NCI-H1417 treated with DMSO at 0.1 percent for 48 hours (cell line): Measurements from ENCODE around the gene ADGRB2.

Experiments
- DNase-seq: peaks from one replicate; lab custom pipeline; 2025; lab: John Stamatoyannopoulos, UW

ADGRB2 gene

GRCh38 chr1:31782421-31783410, 18.6 kb upstream of the ADGRB2 start:
- DNase-seq = no peak

- no peak for DNase-seq
These were observed 17.7 kb upstream of the ADGRB2 start for GRCh38 chr1:31781756-31782371.

DNA sequence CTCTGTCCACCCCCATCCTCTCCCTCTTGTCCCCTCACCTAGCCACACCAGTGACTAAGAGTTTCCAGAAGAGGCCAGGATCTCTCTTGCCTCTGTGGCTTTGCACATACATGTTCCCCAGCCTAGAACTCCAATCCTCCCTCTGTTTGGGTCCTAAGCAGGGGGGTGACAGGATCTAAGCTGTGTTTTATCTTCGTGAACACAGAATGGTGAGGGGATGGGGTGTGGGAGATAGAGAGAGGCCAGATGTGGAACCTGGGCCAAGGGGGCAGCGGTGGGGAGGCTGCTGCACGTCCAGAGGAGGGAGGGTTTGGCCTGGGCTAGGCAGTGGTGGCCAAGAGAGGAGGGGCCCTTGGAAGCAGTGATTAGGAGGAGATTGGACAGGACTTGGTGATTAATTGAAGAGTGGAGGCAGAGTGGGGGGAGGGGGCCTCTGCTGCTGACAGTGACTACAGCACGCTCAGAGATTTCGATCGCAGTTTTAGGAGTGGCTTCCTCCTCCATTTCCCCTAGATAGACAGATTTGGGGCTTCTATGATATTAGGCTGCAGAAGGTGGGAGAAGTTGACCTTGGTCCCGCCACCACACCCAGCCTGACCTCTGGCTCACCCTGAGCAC, 17.1 kb upstream of the ADGRB2 start:
- no peak for DNase-seq

DNA sequence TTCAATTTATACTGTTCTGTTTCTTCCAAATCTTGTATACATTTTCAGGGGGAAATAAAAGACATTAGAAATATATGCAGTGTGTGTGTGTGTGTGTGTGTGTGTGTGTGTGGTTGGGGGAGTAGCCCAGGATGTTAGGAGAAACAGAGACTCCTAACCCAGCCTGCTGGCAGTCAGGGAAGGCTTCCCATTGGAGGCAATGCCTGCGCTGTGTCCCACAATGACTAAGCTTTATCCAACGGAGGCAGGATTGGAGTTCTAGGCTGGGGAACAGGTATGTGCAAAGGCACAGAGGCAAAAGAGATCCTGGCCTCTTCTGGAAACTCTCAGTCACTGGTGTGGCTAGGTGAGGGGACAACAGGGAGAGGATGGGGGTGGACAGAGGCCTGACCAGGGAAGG, 16.5 kb upstream of the ADGRB2 start:
- no peak for DNase-seq

GRCh38 chr1:31779687-31780086, 15.5 kb upstream of the ADGRB2 start:
- DNase-seq = no peak

GRCh38 chr1:31778763-31779488, 14.8 kb upstream of the ADGRB2 start:
- DNase-seq = no peak

- DNase-seq = no peak
These were observed 12.4 kb upstream of the ADGRB2 start for GRCh38 chr1:31776516-31776915.

- DNase-seq = no peak
These were observed 11.9 kb upstream of the ADGRB2 start for GRCh38 chr1:31776032-31776431.

- DNase-seq = no peak
These were observed 11.3 kb upstream of the ADGRB2 start for GRCh38 chr1:31775210-31775999.

- no peak for DNase-seq
These were observed 10.4 kb upstream of the ADGRB2 start for GRCh38 chr1:31774495-31774894.

DNA sequence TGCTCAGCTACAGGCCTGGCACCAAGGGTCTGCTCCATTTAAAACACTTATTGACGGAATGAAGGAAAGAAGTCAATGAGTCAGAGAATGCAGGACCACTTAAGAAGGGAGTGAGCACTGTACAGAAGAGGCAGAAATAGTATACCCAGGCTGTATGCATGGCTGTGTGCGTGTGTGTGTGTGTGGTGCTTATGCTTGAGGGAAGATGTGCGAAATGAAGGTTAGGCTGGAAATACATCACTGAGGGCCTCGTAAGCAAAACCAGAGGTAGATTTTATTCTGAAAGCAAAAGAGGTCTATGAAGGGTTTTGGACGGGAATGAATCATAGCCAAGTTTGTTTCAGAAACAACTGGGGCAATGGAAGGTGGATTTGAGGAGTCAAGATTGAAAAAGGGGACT, 9.7 kb upstream of the ADGRB2 start:
- no peak for DNase-seq

- DNase-seq = no peak
These were observed 8.6 kb upstream of the ADGRB2 start for GRCh38 chr1:31772669-31773248.

DNA sequence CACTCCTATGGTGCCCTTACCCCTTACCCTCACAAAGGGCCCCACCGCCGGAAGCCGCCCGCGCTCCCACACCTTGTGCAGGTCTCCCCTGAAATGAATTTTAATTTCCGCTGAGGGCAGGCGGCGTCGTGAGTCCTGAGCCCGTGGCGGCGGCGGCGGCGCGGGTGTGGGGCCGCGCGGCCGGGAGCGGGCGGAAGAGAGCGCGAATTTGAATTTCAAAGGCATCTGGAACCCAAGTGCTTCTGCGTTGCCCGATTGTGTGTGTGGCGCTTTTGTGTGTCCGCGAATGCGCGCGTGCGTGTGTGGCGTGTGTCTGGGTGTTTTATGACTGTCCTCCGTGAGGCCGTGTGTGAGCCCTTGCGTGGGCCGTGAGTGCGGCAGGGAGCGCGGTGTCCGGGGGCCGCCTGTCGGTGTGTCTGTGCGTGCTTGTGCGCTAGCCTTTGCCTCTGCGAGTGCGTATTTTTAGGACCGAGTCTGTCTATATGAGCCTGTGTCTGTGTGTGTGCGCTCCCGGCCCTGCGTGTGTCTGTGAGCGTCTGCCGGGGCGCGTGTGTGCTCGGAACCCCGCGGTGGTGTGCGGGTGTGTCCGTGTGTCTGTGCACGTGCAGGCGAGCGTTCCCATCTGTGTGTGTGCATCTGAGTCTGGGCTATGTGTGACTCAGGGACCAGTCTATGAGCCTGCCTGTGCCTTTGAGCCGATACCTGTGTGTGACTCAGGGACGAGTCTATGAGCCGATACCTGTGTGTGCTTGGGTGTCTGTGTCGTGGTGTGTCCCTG, 7.9 kb upstream of the ADGRB2 start:
- DNase-seq = no peak

DNA sequence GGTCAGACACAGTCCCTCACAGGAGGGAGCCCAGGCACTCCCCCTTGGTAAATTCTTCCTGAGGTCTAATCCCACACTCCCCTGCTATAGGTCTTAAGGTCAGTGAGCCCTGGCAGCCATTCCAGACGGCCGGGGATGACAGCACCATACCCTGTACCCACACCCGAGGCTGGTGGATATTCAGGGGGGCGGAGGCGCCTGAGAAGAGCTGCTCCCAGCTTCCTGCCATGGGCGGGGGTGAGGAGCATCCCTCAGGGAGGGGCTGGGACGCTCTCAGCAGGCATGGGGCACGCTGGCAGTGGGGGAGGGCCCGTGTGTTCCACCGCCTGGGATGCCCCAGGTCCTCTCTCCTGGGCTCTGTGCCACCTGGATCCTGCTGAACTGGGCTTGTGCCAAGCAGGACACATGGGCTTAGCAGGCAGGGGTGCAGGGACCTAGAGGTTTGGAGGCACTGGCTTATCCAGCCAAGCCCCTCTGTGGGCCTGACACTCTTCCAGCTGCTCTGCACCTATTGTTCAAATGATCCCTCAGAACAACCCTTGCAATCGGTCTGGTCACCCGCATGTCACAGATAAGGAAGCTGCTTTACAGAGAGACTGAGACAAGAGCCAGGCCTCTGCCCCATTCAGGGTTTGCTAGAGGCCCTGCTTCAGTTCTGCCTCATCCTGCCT, 5.7 kb upstream of the ADGRB2 start:
- DNase-seq = no peak

DNA sequence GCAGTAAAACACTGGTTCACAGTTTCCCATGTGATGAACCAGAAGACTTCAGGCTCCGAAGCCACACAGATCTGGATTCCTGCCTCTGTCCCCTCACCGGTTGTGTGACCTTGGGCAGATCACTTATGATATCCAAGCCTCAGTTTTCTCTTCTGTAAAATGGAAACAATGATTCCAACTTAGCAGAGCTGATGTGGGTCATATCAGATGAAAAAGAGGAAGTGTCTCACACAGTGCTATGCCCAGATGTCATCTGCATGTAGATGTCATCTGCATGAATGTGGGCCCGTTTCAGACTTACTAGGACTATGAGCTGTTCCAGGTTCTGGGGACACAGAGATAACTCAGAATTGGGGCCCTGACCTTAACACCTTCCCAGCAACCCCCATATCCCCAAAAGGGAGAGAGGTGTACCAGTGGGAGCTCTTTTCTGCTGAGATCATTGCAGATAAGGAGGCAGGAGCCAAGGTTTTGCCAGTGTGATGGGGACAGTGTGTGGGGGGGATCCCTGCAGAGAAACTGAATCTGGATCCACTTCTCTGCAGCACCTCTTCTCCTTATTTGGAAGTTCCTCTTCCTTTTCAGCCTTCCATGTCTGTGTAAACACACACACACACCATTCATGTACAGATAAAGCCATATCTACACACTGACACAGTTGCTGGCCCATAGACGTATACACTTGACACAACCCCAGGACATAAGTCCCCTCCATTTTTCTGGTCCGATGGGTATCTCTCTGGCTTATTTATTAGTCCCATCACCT, 5.0 kb upstream of the ADGRB2 start:
- no peak for DNase-seq

GRCh38 chr1:31768407-31768907, 4.3 kb upstream of the ADGRB2 start:
- DNase-seq = no peak

DNA sequence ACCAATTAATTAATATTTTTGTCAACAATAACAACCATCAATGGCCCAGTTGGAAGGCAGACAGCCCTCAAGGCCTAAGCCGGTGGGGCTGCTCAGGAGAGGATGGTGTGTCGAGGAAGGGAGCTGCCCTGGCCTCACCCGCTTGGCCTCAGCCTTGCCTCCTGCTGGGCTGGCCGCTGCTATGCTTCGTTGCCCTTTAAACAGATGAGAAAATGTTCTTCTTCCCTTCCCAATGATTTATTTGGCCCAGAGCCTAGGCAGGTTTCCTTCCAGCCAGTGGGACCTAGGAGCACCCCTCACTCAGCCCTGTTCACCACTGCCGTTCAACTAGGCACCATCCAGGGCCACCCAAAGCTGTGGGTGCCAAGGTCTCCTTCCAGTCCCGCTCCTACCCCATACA, 3.1 kb upstream of the ADGRB2 start:
- DNase-seq = no peak

DNA sequence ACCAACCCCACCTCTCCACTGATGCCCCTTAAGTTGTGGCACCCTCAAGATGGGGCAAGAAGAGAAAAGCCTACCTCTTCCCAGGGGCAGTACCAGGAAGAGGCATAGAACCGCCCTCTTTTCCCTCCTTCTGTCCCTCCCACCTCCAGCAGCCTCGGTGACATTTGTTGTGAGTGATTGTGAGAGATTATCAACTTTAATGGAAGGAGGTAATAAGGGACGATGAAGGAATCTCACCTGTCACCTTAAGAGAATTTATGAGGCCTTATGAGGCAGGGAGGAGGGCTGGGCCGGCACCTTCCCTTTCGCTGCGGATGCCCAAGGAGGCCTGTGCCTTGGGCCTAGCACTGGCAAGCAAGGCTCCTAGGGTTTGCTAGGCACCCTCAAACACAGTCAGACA, 1.4 kb upstream of the ADGRB2 start:
- no peak for DNase-seq

DNA sequence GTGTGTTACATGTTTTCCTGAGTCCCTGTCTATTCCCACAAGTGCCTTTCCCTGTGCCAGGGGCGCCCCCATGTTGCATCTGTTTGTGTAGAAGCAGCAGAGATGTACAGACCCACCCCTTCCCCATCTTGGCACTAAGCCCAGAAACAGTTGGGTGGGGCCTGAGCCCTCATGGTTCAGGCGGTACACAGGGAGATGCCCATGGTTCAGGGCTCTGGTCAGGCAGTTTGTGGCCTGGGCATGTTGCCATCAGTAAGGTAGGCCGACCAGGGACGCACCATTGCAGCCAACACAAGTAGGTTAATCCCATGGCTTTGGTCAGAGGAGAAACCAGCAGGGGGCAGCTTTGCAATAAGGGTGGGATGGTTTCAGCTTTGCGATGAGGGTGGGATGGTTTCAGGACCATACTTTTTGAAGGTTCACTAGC, 914 bp upstream of the ADGRB2 start:
- DNase-seq = no peak
